T-helper 2 cell treated with Interferon-gamma antibody and Interleukin-4, amounts not matched to agents 5 μg/mL and 100 μg/mL, for 36 hours (primary cell): Measurements from ENCODE around the gene SYNE1.
"Not testable (repeated sequence)": the region's sequence is repeated elsewhere in the genome, so short reads cannot be mapped to it uniquely, and the experiment has no call there.

Source experiments
- DNase-seq: peaks from one replicate; pipeline ENCODE4 v3.0.0; 2021; ENCODE audit warnings: low spot score
- H3K27ac Mint-ChIP-seq: one replicate; pipeline ENCODE4 v1.8.0; 2021; ENCODE audit warnings: mild to moderate bottlenecking, mixed read lengths
- H3K27me3 Mint-ChIP-seq: one replicate; pipeline ENCODE4 v1.8.0; 2021; ENCODE audit warnings: low read depth, mixed read lengths
- H3K36me3 Mint-ChIP-seq: one replicate; pipeline ENCODE4 v1.8.0; 2021; ENCODE audit warnings: low read depth, mixed read lengths
- H3K4me1 Mint-ChIP-seq: one replicate; pipeline ENCODE4 v1.8.0; 2021; ENCODE audit warnings: low read depth, mixed read lengths
- H3K4me3 Mint-ChIP-seq: one replicate; pipeline ENCODE4 v1.8.0; 2022; ENCODE audit warnings: mild to moderate bottlenecking, moderate library complexity, mixed read lengths
- H3K9me3 Mint-ChIP-seq: one replicate; pipeline ENCODE4 v1.8.0; 2021; ENCODE audit warnings: mixed read lengths

The SYNE1 gene

GRCh38 chr6:152356662-152357061, 280.5 kb downstream of the SYNE1 start:
- Mint-ChIP-seq H3K4me3 (no peak overlapping the region), H3K27ac (no peak overlapping the region), H3K4me1 (no peaks in the 10 kb centered on the region), H3K36me3 (no peaks in the 10 kb centered on the region), H3K9me3 (no peaks in the 10 kb centered on the region), H3K27me3 (peaks cover 4% of the 10 kb centered on the region)
- no peak for DNase-seq

GRCh38 chr6:152356016-152356415, 281.1 kb downstream of the SYNE1 start:
- H3K27me3 Mint-ChIP-seq: peaks cover 4% of the 10 kb centered on the region
- H3K9me3 Mint-ChIP-seq: no peaks in the 10 kb centered on the region
- DNase-seq: no peak
- no peaks in the 10 kb centered on the region for H3K36me3 Mint-ChIP-seq
- no peak overlapping the region for H3K4me3 Mint-ChIP-seq
- H3K4me1 Mint-ChIP-seq: no peaks in the 10 kb centered on the region
- no peak overlapping the region for H3K27ac Mint-ChIP-seq

GRCh38 chr6:152355166-152355565, 282.0 kb downstream of the SYNE1 start:
- H3K27me3 Mint-ChIP-seq: peaks cover 4% of the 10 kb centered on the region
- H3K4me3 Mint-ChIP-seq: no peak overlapping the region
- H3K9me3 Mint-ChIP-seq: no peaks in the 10 kb centered on the region
- no peaks in the 10 kb centered on the region for H3K4me1 Mint-ChIP-seq
- no peaks in the 10 kb centered on the region for H3K36me3 Mint-ChIP-seq
- no peak overlapping the region for H3K27ac Mint-ChIP-seq
- no peak for DNase-seq

- no peaks in the 10 kb centered on the region for H3K4me1 Mint-ChIP-seq
- H3K27ac Mint-ChIP-seq: no peak overlapping the region
- H3K4me3 Mint-ChIP-seq: no peak overlapping the region
- H3K27me3 Mint-ChIP-seq: peaks cover 4% of the 10 kb centered on the region
- no peak for DNase-seq
- H3K9me3 Mint-ChIP-seq: no peaks in the 10 kb centered on the region
- no peaks in the 10 kb centered on the region for H3K36me3 Mint-ChIP-seq
Observed at GRCh38 chr6:152353440-152353839, 283.7 kb downstream of the SYNE1 start.

- Mint-ChIP-seq H3K27ac (no peak overlapping the region), H3K4me3 (no peak overlapping the region), H3K27me3 (no peaks in the 10 kb centered on the region), H3K4me1 (no peaks in the 10 kb centered on the region), H3K36me3 (no peaks in the 10 kb centered on the region), H3K9me3 (no peaks in the 10 kb centered on the region)
- no peak for DNase-seq
Observed at GRCh38 chr6:152351742-152352141, 285.4 kb downstream of the SYNE1 start.

GRCh38 chr6:152351110-152351509, 286.1 kb downstream of the SYNE1 start:
- Mint-ChIP-seq H3K27ac (no peak overlapping the region), H3K36me3 (no peaks in the 10 kb centered on the region), H3K4me3 (no peak overlapping the region), H3K4me1 (no peaks in the 10 kb centered on the region), H3K27me3 (no peaks in the 10 kb centered on the region), H3K9me3 (no peaks in the 10 kb centered on the region)
- DNase-seq: no peak

GRCh38 chr6:152348116-152348515, 289.0 kb downstream of the SYNE1 start:
- Mint-ChIP-seq H3K36me3 (no peaks in the 10 kb centered on the region), H3K27me3 (peaks cover 10% of the 10 kb centered on the region), H3K27ac (no peak overlapping the region), H3K4me1 (no peaks in the 10 kb centered on the region), H3K4me3 (no peak overlapping the region), H3K9me3 (no peaks in the 10 kb centered on the region)
- no peak for DNase-seq

GRCh38 chr6:152343735-152344360, 293.3 kb downstream of the SYNE1 start:
- H3K4me1 Mint-ChIP-seq: no peaks in the 10 kb centered on the region
- no peaks in the 10 kb centered on the region for H3K36me3 Mint-ChIP-seq
- H3K27ac Mint-ChIP-seq: no peak overlapping the region
- peaks cover 16% of the 10 kb centered on the region for H3K27me3 Mint-ChIP-seq
- no peak overlapping the region for H3K4me3 Mint-ChIP-seq
- DNase-seq: no peak
- H3K9me3 Mint-ChIP-seq: no peaks in the 10 kb centered on the region

GRCh38 chr6:152341596-152341995, 295.6 kb downstream of the SYNE1 start:
- Mint-ChIP-seq H3K27me3 (peaks cover 18% of the 10 kb centered on the region), H3K4me1 (peaks cover 2% of the 10 kb centered on the region), H3K4me3 (no peak overlapping the region), H3K36me3 (no peaks in the 10 kb centered on the region), H3K27ac (no peak overlapping the region), H3K9me3 (no peaks in the 10 kb centered on the region)
- no peak for DNase-seq

- Mint-ChIP-seq H3K4me3 (no peak overlapping the region), H3K27me3 (peaks cover 13% of the 10 kb centered on the region), H3K27ac (no peak overlapping the region), H3K36me3 (no peaks in the 10 kb centered on the region), H3K4me1 (peaks cover 2% of the 10 kb centered on the region), H3K9me3 (no peaks in the 10 kb centered on the region)
- peak; percentile 11 for DNase-seq
Observed at GRCh38 chr6:152338335-152339125, 298.6 kb downstream of the SYNE1 start.

GRCh38 chr6:152334555-152334954, 302.6 kb downstream of the SYNE1 start:
- H3K27me3 Mint-ChIP-seq: peaks cover 13% of the 10 kb centered on the region
- peaks cover 2% of the 10 kb centered on the region for H3K4me1 Mint-ChIP-seq
- no peaks in the 10 kb centered on the region for H3K9me3 Mint-ChIP-seq
- H3K27ac Mint-ChIP-seq: no peak overlapping the region
- H3K36me3 Mint-ChIP-seq: no peaks in the 10 kb centered on the region
- H3K4me3 Mint-ChIP-seq: no peak overlapping the region
- no peak for DNase-seq

GRCh38 chr6:152330961-152331360, 306.2 kb downstream of the SYNE1 start:
- Mint-ChIP-seq H3K36me3 (no peaks in the 10 kb centered on the region), H3K27me3 (peaks cover 8% of the 10 kb centered on the region), H3K4me1 (no peaks in the 10 kb centered on the region), H3K4me3 (no peak overlapping the region), H3K27ac (no peak overlapping the region), H3K9me3 (no peaks in the 10 kb centered on the region)
- no peak for DNase-seq

- no peak for DNase-seq
- Mint-ChIP-seq H3K36me3 (no peaks in the 10 kb centered on the region), H3K27me3 (peaks cover 10% of the 10 kb centered on the region)
Observed at GRCh38 chr6:152329638-152330448, 307.3 kb downstream of the SYNE1 start.

GRCh38 chr6:152328200-152328599, 309.0 kb downstream of the SYNE1 start:
- H3K9me3 Mint-ChIP-seq, H3K36me3 Mint-ChIP-seq, DNase-seq, H3K4me1 Mint-ChIP-seq, H3K27ac Mint-ChIP-seq, H3K27me3 Mint-ChIP-seq, H3K4me3 Mint-ChIP-seq: not testable (repeated sequence)

More at GRCh38 chr6:152329638-152330448, 307.3 kb downstream of the SYNE1 start:
- no peaks in the 10 kb centered on the region for H3K4me1 Mint-ChIP-seq
- H3K4me3 Mint-ChIP-seq: no peak overlapping the region
- no peak overlapping the region for H3K27ac Mint-ChIP-seq
- no peaks in the 10 kb centered on the region for H3K9me3 Mint-ChIP-seq
